GM12878 (cell line): ENCODE data around the gene ZGLP1. TPM values are rescaled to one million over a fixed set of nuclear protein-coding genes. Genes with fewer than 3 reads are reported as not detected.

ENCODE experiments used
- CBFB ChIP-seq: IDR thresholded peaks from 2 replicates; pipeline ENCODE4 v1.6.1; 2016; ENCODE audit warnings: antibody characterized with exemption, low read depth
- DPF2 ChIP-seq: fragments of 450-650 bp; IDR thresholded peaks from 2 replicates; pipeline ENCODE4 v1.6.1; 2017; ENCODE audit warnings: mild to moderate bottlenecking
- ESRRA ChIP-seq: IDR thresholded peaks from 2 replicates; pipeline ENCODE4 v1.6.1; 2012; ENCODE audit warnings: mild to moderate bottlenecking, low read length, improper control_type of control experiment
- HDGF ChIP-seq: fragments of 450-650 bp; IDR thresholded peaks from 2 replicates; pipeline ENCODE4 v1.6.1; 2016; ENCODE audit warnings: antibody characterized with exemption
- MYB ChIP-seq: fragments of 150-350 bp; IDR thresholded peaks from 2 replicates; pipeline ENCODE4 v1.6.1; 2014; ENCODE audit warnings: mild to moderate bottlenecking, low read depth, low read length, borderline replicate concordance
- NR2F1 ChIP-seq: fragments of 450-650 bp; conservative IDR thresholded peaks from 2 replicates; pipeline ENCODE4 v1.6.1; 2017; ENCODE audit warnings: mild to moderate bottlenecking
- POLR2AphosphoS5 ChIP-seq: IDR thresholded peaks from 2 replicates; pipeline ENCODE4 v1.6.1; 2011; ENCODE audit warnings: mild to moderate bottlenecking, low read length, inconsistent platforms
- RELA ChIP-seq: fragments of 450-650 bp; IDR thresholded peaks from 2 replicates; pipeline ENCODE4 v1.8.0; 2014; ENCODE audit warnings: borderline replicate concordance; ENCODE audit not compliant: partially characterized antibody
- RUNX3 ChIP-seq: IDR thresholded peaks from 2 replicates; pipeline ENCODE4 v1.6.1; 2012; ENCODE audit warnings: low read length, inconsistent platforms
- SIX5 ChIP-seq: IDR thresholded peaks from 2 replicates; pipeline ENCODE4 v1.6.1; 2011; ENCODE audit warnings: mild to moderate bottlenecking, low read depth, low read length, moderate library complexity; ENCODE audit not compliant: severe bottlenecking
- SPI1 ChIP-seq: IDR thresholded peaks from 2 replicates; pipeline ENCODE4 v1.6.1; 2011; ENCODE audit warnings: low read depth, mild to moderate bottlenecking, low read length, moderate library complexity, borderline replicate concordance; ENCODE audit not compliant: insufficient read depth
- YBX1 ChIP-seq: fragments of 450-650 bp; IDR thresholded peaks from 2 replicates; pipeline ENCODE4 v1.6.1; 2016; ENCODE audit warnings: antibody characterized with exemption
- YY1 ChIP-seq: IDR thresholded peaks from 2 replicates; pipeline ENCODE4 v1.6.1; 2011; ENCODE audit warnings: low read depth, mild to moderate bottlenecking, low read length
- polyA plus RNA-seq, 11 experiments: library from polyadenylated mRNA; depleted of rRNA in 4 of 11; unstranded in 6 of 11; stranded (reverse) in 5 of 11; fragments of >200 nt; fragmentation: Nextera tagmentation in 4 of 11; fragmentation: Illumina TruSeq in 1 of 11; extraction: Ambion mirVana in 4 of 11; extraction: Trizol in 1 of 11; gene quantifications; 1 replicate in 1 of 11; 2 replicates in 10 of 11; pipeline versions ENCODE4 v1.2.1 to v1.2.3, GENCODE V29; 2011 to 2016; ENCODE audit warnings: inconsistent platforms in 2 of 11, missing spikeins in 2 of 11, low read depth in 1 of 11
- total RNA-seq, 4 experiments: library from RNA; depleted of rRNA in 3 of 4; stranded (reverse); fragments of >200 nt in 3 of 4; fragmentation: Illumina TruSeq in 1 of 4; extraction: Trizol in 1 of 4; gene quantifications; 2 replicates each; pipeline versions ENCODE4 v1.2.1 to v1.2.3, GENCODE V29; 2013 to 2021
- TF ChIP-seq, protein P1 (sequence below): IDR thresholded peaks from 2 replicates; pipeline ENCODE4 v1.6.1; 2012; ENCODE audit warnings: mild to moderate bottlenecking, low read depth, low read length
- TF ChIP-seq, protein P2 (sequence below): IDR thresholded peaks from 2 replicates; pipeline ENCODE4 v1.6.1; 2012; ENCODE audit warnings: low read depth, low read length, improper control_type of control experiment
- TF ChIP-seq, protein P3 (sequence below): fragments of 450-650 bp; IDR thresholded peaks from 2 replicates; pipeline ENCODE4 v1.6.1; 2016; ENCODE audit warnings: mild to moderate bottlenecking
- TF ChIP-seq, protein P4 (sequence below): IDR thresholded peaks from 2 replicates; pipeline ENCODE4 v1.6.1; 2012; ENCODE audit warnings: improper control_type of control experiment, low read depth, low read length; ENCODE audit not compliant: insufficient replicate concordance

ZGLP1 gene
- total and polyA plus RNA-seq, 10 of the 15 experiments (the other 5 are each of a cell fraction or from before 2014, with no cell fraction given) = 0.29 to 5.6 (median 1.3) TPM

DNA sequence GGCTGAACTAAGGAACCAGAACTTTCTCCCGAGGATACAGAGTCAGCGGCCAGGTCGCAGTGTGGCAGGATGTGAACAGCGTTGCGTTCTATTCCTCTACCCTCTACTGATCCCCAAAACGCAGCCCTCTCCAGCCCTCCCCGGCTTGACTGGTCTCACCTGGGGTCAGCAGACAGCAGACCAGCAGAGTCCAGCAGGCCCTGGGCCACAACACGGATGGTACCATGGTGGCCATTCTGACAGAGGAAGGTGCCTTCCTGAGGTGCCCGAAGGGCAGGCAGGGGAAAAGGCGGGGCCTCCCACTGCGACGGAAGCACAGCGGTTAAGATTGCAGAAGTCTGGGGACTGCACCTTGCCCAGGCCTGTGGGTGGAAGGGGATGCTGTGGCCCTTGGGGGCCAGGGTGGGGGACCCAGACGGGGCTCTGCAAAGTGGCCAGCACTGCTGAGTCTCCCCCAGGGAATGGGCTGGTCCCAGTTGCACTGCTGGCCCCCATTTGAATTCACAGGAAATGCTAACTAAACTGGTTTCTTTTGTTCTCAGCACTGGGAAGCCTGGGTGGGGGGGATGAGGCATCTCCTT is 29.9 kb upstream of the ZGLP1 start, which contains the start of gene ICAM3 (continued):
- TF ChIP-seq, protein P1, sequence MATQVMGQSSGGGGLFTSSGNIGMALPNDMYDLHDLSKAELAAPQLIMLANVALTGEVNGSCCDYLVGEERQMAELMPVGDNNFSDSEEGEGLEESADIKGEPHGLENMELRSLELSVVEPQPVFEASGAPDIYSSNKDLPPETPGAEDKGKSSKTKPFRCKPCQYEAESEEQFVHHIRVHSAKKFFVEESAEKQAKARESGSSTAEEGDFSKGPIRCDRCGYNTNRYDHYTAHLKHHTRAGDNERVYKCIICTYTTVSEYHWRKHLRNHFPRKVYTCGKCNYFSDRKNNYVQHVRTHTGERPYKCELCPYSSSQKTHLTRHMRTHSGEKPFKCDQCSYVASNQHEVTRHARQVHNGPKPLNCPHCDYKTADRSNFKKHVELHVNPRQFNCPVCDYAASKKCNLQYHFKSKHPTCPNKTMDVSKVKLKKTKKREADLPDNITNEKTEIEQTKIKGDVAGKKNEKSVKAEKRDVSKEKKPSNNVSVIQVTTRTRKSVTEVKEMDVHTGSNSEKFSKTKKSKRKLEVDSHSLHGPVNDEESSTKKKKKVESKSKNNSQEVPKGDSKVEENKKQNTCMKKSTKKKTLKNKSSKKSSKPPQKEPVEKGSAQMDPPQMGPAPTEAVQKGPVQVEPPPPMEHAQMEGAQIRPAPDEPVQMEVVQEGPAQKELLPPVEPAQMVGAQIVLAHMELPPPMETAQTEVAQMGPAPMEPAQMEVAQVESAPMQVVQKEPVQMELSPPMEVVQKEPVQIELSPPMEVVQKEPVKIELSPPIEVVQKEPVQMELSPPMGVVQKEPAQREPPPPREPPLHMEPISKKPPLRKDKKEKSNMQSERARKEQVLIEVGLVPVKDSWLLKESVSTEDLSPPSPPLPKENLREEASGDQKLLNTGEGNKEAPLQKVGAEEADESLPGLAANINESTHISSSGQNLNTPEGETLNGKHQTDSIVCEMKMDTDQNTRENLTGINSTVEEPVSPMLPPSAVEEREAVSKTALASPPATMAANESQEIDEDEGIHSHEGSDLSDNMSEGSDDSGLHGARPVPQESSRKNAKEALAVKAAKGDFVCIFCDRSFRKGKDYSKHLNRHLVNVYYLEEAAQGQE = no peak
- TF ChIP-seq SPI1 (peak; percentile 66; the same call in 1 of the 2 replicates), RELA (peak; percentile 33), YY1 (0 out of 2 replicates have a peak, but pooled peaks have one; percentile 34), YBX1 (no peak), HDGF (peak; percentile 32; the same call in 1 of the 2 replicates), NR2F1 (0 out of 2 replicates have a peak, but pooled peaks have one; percentile 31), CBFB (peak; percentile 29; the same call in 1 of the 2 replicates), SIX5 (no peak), POLR2AphosphoS5 (peak; percentile 76), ESRRA (no peak), MYB (no peak), DPF2 (peak; percentile 68), RUNX3 (peak; percentile 81)
- TF ChIP-seq, protein P2, sequence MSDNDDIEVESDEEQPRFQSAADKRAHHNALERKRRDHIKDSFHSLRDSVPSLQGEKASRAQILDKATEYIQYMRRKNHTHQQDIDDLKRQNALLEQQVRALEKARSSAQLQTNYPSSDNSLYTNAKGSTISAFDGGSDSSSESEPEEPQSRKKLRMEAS = peak; percentile 58; the same call in 1 of the 2 replicates
- TF ChIP-seq, protein P3, sequence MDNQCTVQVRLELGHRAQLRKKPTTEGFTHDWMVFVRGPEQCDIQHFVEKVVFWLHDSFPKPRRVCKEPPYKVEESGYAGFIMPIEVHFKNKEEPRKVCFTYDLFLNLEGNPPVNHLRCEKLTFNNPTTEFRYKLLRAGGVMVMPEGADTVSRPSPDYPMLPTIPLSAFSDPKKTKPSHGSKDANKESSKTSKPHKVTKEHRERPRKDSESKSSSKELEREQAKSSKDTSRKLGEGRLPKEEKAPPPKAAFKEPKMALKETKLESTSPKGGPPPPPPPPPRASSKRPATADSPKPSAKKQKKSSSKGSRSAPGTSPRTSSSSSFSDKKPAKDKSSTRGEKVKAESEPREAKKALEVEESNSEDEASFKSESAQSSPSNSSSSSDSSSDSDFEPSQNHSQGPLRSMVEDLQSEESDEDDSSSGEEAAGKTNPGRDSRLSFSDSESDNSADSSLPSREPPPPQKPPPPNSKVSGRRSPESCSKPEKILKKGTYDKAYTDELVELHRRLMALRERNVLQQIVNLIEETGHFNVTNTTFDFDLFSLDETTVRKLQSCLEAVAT = 0 out of 2 replicates have a peak, but pooled peaks have one; percentile 12
- TF ChIP-seq, protein P4, sequence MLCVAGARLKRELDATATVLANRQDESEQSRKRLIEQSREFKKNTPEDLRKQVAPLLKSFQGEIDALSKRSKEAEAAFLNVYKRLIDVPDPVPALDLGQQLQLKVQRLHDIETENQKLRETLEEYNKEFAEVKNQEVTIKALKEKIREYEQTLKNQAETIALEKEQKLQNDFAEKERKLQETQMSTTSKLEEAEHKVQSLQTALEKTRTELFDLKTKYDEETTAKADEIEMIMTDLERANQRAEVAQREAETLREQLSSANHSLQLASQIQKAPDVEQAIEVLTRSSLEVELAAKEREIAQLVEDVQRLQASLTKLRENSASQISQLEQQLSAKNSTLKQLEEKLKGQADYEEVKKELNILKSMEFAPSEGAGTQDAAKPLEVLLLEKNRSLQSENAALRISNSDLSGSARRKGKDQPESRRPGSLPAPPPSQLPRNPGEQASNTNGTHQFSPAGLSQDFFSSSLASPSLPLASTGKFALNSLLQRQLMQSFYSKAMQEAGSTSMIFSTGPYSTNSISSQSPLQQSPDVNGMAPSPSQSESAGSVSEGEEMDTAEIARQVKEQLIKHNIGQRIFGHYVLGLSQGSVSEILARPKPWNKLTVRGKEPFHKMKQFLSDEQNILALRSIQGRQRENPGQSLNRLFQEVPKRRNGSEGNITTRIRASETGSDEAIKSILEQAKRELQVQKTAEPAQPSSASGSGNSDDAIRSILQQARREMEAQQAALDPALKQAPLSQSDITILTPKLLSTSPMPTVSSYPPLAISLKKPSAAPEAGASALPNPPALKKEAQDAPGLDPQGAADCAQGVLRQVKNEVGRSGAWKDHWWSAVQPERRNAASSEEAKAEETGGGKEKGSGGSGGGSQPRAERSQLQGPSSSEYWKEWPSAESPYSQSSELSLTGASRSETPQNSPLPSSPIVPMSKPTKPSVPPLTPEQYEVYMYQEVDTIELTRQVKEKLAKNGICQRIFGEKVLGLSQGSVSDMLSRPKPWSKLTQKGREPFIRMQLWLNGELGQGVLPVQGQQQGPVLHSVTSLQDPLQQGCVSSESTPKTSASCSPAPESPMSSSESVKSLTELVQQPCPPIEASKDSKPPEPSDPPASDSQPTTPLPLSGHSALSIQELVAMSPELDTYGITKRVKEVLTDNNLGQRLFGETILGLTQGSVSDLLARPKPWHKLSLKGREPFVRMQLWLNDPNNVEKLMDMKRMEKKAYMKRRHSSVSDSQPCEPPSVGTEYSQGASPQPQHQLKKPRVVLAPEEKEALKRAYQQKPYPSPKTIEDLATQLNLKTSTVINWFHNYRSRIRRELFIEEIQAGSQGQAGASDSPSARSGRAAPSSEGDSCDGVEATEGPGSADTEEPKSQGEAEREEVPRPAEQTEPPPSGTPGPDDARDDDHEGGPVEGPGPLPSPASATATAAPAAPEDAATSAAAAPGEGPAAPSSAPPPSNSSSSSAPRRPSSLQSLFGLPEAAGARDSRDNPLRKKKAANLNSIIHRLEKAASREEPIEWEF = no peak
